Loucy (cell line): Measurements from ENCODE around the gene AP5Z1.

ENCODE experiments used
- H2AFZ ChIP-seq: fragments of 200-600 bp; sonication (generic); 2 replicates; pipeline ENCODE4 v1.6.0; 2016; ENCODE audit warnings: antibody characterized with exemption, mild to moderate bottlenecking, low read length, moderate library complexity
- H3F3A ChIP-seq: fragments of 200-600 bp; 2 replicates; pipeline ENCODE4 v1.6.0; 2016; ENCODE audit warnings: antibody characterized with exemption, low read depth, mild to moderate bottlenecking
- H3K27me3 ChIP-seq: fragments of 200-600 bp; sonication (generic); 2 replicates; pipeline ENCODE4 v1.6.1; 2014; ENCODE audit warnings: low read length, mild to moderate bottlenecking; ENCODE audit not compliant: insufficient read depth, poor library complexity, severe bottlenecking
- H3K36me3 ChIP-seq: fragments of 200-600 bp; sonication (generic); 2 replicates; pipeline ENCODE4 v1.6.1; 2016; ENCODE audit warnings: low read length; ENCODE audit not compliant: insufficient read depth
- H3K4me1 ChIP-seq: fragments of 200-600 bp; sonication (generic); 2 replicates; pipeline ENCODE4 v1.5.1; 2014; ENCODE audit warnings: low read length, mild to moderate bottlenecking; ENCODE audit not compliant: insufficient read depth, poor library complexity, severe bottlenecking
- H3K4me2 ChIP-seq: fragments of 200-600 bp; sonication (generic); 2 replicates; pipeline ENCODE4 v1.6.0; 2014; ENCODE audit warnings: antibody characterized with exemption, low read length, low read depth, mild to moderate bottlenecking; ENCODE audit not compliant: poor library complexity, severe bottlenecking
- H3K4me3 ChIP-seq: fragments of 200-600 bp; sonication (generic); 2 replicates; pipeline ENCODE4 v1.5.1; 2014; ENCODE audit warnings: low read length, mild to moderate bottlenecking, mixed read lengths; ENCODE audit not compliant: poor library complexity, severe bottlenecking
- H3K79me2 ChIP-seq: fragments of 200-600 bp; sonication (generic); 2 replicates; pipeline ENCODE4 v1.6.1; 2014; ENCODE audit warnings: low read length; ENCODE audit not compliant: insufficient read depth
- H3K9ac ChIP-seq: fragments of 200-600 bp; sonication (generic); 2 replicates; pipeline ENCODE4 v1.6.0; 2014; ENCODE audit warnings: mild to moderate bottlenecking, low read depth, low read length, moderate library complexity; ENCODE audit not compliant: poor library complexity, severe bottlenecking
- H3K9me2 ChIP-seq: fragments of 200-600 bp; sonication (generic); replicated peaks from 2 replicates; pipeline ENCODE4 v1.6.1; 2016; ENCODE audit warnings: low read depth, low read length, mixed read lengths
- H3K9me3 ChIP-seq: fragments of 200-600 bp; sonication (generic); 2 replicates; pipeline ENCODE4 v1.6.1; 2014; ENCODE audit warnings: mild to moderate bottlenecking, antibody characterized with exemption, low read length, low read depth; ENCODE audit not compliant: insufficient read depth
- H4K20me1 ChIP-seq: fragments of 200-600 bp; sonication (generic); 2 replicates; pipeline ENCODE4 v1.6.0; 2014; ENCODE audit warnings: antibody characterized with exemption, low read length, mild to moderate bottlenecking; ENCODE audit not compliant: insufficient read depth, poor library complexity, severe bottlenecking
- EZH2phosphoT487 ChIP-seq: fragments of 200-600 bp; IDR thresholded peaks from 2 replicates; pipeline ENCODE4 v1.6.1; 2018; ENCODE audit warnings: antibody characterized with exemption, mild to moderate bottlenecking, moderate library complexity, borderline replicate concordance
- TF ChIP-seq, protein P1 (sequence below): fragments of 200-600 bp; sonication (generic); conservative IDR thresholded peaks from 2 replicates; pipeline ENCODE4 v1.5.1; 2014; ENCODE audit warnings: mild to moderate bottlenecking, antibody characterized with exemption, low read length

AP5Z1 gene

GRCh38 chr7:4799508-4800268, 24.3 kb downstream of the AP5Z1 start:
- H3K9ac ChIP-seq: no peak overlapping the region
- no peaks in the 10 kb centered on the region for H3F3A ChIP-seq
- no peaks in the 10 kb centered on the region for H3K79me2 ChIP-seq
- H3K27me3 ChIP-seq: no peaks in the 10 kb centered on the region
- no peaks in the 10 kb centered on the region for H3K36me3 ChIP-seq
- H3K9me3 ChIP-seq: no peaks in the 10 kb centered on the region
- H4K20me1 ChIP-seq: no peaks in the 10 kb centered on the region
- H3K9me2 ChIP-seq: no peaks in the 10 kb centered on the region
- no peak overlapping the region for H3K4me3 ChIP-seq
- H3K4me1 ChIP-seq: no peaks in the 10 kb centered on the region
- H2AFZ ChIP-seq: no peak overlapping the region
- TF ChIP-seq, protein P1, sequence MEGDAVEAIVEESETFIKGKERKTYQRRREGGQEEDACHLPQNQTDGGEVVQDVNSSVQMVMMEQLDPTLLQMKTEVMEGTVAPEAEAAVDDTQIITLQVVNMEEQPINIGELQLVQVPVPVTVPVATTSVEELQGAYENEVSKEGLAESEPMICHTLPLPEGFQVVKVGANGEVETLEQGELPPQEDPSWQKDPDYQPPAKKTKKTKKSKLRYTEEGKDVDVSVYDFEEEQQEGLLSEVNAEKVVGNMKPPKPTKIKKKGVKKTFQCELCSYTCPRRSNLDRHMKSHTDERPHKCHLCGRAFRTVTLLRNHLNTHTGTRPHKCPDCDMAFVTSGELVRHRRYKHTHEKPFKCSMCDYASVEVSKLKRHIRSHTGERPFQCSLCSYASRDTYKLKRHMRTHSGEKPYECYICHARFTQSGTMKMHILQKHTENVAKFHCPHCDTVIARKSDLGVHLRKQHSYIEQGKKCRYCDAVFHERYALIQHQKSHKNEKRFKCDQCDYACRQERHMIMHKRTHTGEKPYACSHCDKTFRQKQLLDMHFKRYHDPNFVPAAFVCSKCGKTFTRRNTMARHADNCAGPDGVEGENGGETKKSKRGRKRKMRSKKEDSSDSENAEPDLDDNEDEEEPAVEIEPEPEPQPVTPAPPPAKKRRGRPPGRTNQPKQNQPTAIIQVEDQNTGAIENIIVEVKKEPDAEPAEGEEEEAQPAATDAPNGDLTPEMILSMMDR: no peak
- no peak for TF ChIP-seq EZH2phosphoT487
- no peak overlapping the region for H3K4me2 ChIP-seq

GRCh38 chr7:4800487-4800886, 25.1 kb downstream of the AP5Z1 start:
- Histone ChIP-seq H3K4me2 (no peak overlapping the region), H3K36me3 (no peaks in the 10 kb centered on the region), H3K79me2 (no peaks in the 10 kb centered on the region), H3K9ac (no peak overlapping the region), H3F3A (no peaks in the 10 kb centered on the region), H3K4me1 (no peaks in the 10 kb centered on the region), H3K27me3 (no peaks in the 10 kb centered on the region), H4K20me1 (no peaks in the 10 kb centered on the region), H3K4me3 (no peak overlapping the region), H2AFZ (no peak overlapping the region), H3K9me3 (no peaks in the 10 kb centered on the region), H3K9me2 (no peaks in the 10 kb centered on the region)
- no peak for TF ChIP-seq EZH2phosphoT487
- TF ChIP-seq, protein P1: no peak

- no peaks in the 10 kb centered on the region for H3K36me3 ChIP-seq
- H3K79me2 ChIP-seq: no peaks in the 10 kb centered on the region
- H3K9me2 ChIP-seq: no peaks in the 10 kb centered on the region
- H3K4me3 ChIP-seq: no peak overlapping the region
- no peaks in the 10 kb centered on the region for H3K4me1 ChIP-seq
- no peak overlapping the region for H2AFZ ChIP-seq
- H4K20me1 ChIP-seq: no peaks in the 10 kb centered on the region
- H3K4me2 ChIP-seq: no peak overlapping the region
- H3K27me3 ChIP-seq: no peaks in the 10 kb centered on the region
- H3K9ac ChIP-seq: no peak overlapping the region
- TF ChIP-seq, protein P1: no peak
- no peak for TF ChIP-seq EZH2phosphoT487
- no peaks in the 10 kb centered on the region for H3F3A ChIP-seq
- no peaks in the 10 kb centered on the region for H3K9me3 ChIP-seq
These were observed 25.8 kb downstream of the AP5Z1 start for GRCh38 chr7:4800926-4801838.
